SK-N-SH (cell line): ENCODE data around the gene ASIP.

Source experiments
- EZH2phosphoT487 ChIP-seq: fragments of 200-600 bp; sonication (generic); IDR thresholded peaks from 2 replicates; pipeline ENCODE4 v1.6.1; 2017; ENCODE audit warnings: low read depth, mixed run types, mild to moderate bottlenecking, antibody characterized with exemption, moderate library complexity, borderline replicate concordance
- FOSL2 ChIP-seq: IDR thresholded peaks from 2 replicates; pipeline ENCODE4 v1.4.0; 2012; ENCODE audit warnings: low read depth, mild to moderate bottlenecking, moderate library complexity, borderline replicate concordance
- JUND ChIP-seq: IDR thresholded peaks from 2 replicates; pipeline ENCODE4 v1.4.0; 2012
- RAD21 ChIP-seq: IDR thresholded peaks from 2 replicates; pipeline ENCODE4 v1.6.1; 2012; ENCODE audit warnings: mild to moderate bottlenecking, low read length
- RCOR1 ChIP-seq: fragments of 150-350 bp; IDR thresholded peaks from 2 replicates; pipeline ENCODE4 v1.6.1; 2017; ENCODE audit warnings: antibody characterized with exemption, low read length
- TF ChIP-seq, protein P1 (sequence below): fragments of 200-600 bp; sonication (generic); IDR thresholded peaks from 2 replicates; pipeline ENCODE4 v1.6.1; 2017; ENCODE audit warnings: antibody characterized with exemption, mild to moderate bottlenecking, moderate library complexity
- TF ChIP-seq, protein P2 (sequence below): IDR thresholded peaks from 2 replicates; pipeline ENCODE4 v1.4.0; 2012; ENCODE audit warnings: low read depth, borderline replicate concordance
- TF ChIP-seq, protein P3 (sequence below): IDR thresholded peaks from 2 replicates; pipeline ENCODE4 v1.4.0; 2012; ENCODE audit warnings: low read depth
- TF ChIP-seq, protein P4 (sequence below): IDR thresholded peaks from 2 replicates; pipeline ENCODE4 v1.6.1; 2012; ENCODE audit warnings: mild to moderate bottlenecking, low read depth, low read length, moderate library complexity
- TF ChIP-seq, protein P5 (sequence below): IDR thresholded peaks from 2 replicates; pipeline ENCODE4 v1.4.0; 2012; ENCODE audit warnings: low read depth, borderline replicate concordance

DNA sequence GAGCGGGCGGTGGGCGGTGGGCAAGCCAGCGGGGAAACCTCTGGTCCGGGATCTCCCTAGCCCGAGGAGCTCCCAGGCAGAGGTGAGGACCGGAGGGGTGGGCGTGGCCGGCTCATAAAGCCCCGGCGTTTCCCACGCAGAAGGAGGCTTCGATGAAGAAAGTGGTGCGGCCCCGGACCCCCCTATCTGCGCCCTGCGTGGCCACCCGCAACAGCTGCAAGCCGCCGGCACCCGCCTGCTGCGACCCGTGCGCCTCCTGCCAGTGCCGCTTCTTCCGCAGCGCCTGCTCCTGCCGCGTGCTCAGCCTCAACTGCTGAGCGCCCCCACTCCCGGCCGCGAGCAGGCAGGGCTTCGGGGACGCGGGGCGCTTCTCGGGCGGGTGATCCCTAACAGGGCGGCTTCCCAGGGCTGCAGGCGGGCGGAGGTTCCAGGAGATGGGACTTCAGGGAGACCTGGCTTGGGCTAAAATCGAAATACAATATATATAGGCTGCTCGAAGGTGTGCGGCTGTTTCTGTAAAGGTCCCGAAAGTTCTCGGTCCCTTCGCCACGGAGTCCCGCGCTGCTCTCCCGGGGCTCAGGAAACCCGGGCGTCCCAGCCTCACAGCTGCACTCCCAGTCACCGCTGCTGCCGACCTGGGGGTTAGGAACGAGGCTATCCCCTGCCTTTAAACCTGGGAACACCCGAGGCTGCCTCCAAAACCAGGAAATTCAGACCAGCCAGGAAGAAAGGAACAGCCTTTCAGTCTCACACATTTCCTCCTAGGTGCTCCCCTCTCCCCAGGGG, 27.8 kb downstream of the ASIP start:
- TF ChIP-seq, protein P1, sequence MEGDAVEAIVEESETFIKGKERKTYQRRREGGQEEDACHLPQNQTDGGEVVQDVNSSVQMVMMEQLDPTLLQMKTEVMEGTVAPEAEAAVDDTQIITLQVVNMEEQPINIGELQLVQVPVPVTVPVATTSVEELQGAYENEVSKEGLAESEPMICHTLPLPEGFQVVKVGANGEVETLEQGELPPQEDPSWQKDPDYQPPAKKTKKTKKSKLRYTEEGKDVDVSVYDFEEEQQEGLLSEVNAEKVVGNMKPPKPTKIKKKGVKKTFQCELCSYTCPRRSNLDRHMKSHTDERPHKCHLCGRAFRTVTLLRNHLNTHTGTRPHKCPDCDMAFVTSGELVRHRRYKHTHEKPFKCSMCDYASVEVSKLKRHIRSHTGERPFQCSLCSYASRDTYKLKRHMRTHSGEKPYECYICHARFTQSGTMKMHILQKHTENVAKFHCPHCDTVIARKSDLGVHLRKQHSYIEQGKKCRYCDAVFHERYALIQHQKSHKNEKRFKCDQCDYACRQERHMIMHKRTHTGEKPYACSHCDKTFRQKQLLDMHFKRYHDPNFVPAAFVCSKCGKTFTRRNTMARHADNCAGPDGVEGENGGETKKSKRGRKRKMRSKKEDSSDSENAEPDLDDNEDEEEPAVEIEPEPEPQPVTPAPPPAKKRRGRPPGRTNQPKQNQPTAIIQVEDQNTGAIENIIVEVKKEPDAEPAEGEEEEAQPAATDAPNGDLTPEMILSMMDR: no peak
- TF ChIP-seq RCOR1 (no peak), EZH2phosphoT487 (no peak), FOSL2 (no peak), JUND (no peak), RAD21 (no peak)
- TF ChIP-seq, protein P2, sequence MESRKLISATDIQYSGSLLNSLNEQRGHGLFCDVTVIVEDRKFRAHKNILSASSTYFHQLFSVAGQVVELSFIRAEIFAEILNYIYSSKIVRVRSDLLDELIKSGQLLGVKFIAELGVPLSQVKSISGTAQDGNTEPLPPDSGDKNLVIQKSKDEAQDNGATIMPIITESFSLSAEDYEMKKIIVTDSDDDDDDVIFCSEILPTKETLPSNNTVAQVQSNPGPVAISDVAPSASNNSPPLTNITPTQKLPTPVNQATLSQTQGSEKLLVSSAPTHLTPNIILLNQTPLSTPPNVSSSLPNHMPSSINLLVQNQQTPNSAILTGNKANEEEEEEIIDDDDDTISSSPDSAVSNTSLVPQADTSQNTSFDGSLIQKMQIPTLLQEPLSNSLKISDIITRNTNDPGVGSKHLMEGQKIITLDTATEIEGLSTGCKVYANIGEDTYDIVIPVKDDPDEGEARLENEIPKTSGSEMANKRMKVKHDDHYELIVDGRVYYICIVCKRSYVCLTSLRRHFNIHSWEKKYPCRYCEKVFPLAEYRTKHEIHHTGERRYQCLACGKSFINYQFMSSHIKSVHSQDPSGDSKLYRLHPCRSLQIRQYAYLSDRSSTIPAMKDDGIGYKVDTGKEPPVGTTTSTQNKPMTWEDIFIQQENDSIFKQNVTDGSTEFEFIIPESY: no peak
- TF ChIP-seq, protein P3, sequence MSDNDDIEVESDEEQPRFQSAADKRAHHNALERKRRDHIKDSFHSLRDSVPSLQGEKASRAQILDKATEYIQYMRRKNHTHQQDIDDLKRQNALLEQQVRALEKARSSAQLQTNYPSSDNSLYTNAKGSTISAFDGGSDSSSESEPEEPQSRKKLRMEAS: no peak
- TF ChIP-seq, protein P4, sequence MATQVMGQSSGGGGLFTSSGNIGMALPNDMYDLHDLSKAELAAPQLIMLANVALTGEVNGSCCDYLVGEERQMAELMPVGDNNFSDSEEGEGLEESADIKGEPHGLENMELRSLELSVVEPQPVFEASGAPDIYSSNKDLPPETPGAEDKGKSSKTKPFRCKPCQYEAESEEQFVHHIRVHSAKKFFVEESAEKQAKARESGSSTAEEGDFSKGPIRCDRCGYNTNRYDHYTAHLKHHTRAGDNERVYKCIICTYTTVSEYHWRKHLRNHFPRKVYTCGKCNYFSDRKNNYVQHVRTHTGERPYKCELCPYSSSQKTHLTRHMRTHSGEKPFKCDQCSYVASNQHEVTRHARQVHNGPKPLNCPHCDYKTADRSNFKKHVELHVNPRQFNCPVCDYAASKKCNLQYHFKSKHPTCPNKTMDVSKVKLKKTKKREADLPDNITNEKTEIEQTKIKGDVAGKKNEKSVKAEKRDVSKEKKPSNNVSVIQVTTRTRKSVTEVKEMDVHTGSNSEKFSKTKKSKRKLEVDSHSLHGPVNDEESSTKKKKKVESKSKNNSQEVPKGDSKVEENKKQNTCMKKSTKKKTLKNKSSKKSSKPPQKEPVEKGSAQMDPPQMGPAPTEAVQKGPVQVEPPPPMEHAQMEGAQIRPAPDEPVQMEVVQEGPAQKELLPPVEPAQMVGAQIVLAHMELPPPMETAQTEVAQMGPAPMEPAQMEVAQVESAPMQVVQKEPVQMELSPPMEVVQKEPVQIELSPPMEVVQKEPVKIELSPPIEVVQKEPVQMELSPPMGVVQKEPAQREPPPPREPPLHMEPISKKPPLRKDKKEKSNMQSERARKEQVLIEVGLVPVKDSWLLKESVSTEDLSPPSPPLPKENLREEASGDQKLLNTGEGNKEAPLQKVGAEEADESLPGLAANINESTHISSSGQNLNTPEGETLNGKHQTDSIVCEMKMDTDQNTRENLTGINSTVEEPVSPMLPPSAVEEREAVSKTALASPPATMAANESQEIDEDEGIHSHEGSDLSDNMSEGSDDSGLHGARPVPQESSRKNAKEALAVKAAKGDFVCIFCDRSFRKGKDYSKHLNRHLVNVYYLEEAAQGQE: no peak
- TF ChIP-seq, protein P5, sequence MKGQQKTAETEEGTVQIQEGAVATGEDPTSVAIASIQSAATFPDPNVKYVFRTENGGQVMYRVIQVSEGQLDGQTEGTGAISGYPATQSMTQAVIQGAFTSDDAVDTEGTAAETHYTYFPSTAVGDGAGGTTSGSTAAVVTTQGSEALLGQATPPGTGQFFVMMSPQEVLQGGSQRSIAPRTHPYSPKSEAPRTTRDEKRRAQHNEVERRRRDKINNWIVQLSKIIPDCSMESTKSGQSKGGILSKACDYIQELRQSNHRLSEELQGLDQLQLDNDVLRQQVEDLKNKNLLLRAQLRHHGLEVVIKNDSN: no peak
